GM23248 (cell line): ENCODE results near the gene TENM3.

Experiments
- EZH2 ChIP-seq: fragments of 200-600 bp; sonication (generic); IDR thresholded peaks from 2 replicates; pipeline ENCODE4 v1.6.1; 2018; ENCODE audit warnings: antibody characterized with exemption, mild to moderate bottlenecking; ENCODE audit not compliant: insufficient read depth, poor library complexity, severe bottlenecking
- EZH2phosphoT487 ChIP-seq: fragments of 200-600 bp; sonication (generic); IDR thresholded peaks from 2 replicates; pipeline ENCODE4 v1.6.1; 2018; ENCODE audit warnings: antibody characterized with exemption, moderate library complexity, mild to moderate bottlenecking, low read depth; ENCODE audit not compliant: insufficient read depth

- no peak for TF ChIP-seq EZH2
- TF ChIP-seq EZH2phosphoT487: no peak
These were observed 12.4 kb downstream of the TENM3 start for GRCh38 chr4:182255441-182256190.
